ENCODE measurements around the gene PLPP3.

PLPP3 gene

DNA sequence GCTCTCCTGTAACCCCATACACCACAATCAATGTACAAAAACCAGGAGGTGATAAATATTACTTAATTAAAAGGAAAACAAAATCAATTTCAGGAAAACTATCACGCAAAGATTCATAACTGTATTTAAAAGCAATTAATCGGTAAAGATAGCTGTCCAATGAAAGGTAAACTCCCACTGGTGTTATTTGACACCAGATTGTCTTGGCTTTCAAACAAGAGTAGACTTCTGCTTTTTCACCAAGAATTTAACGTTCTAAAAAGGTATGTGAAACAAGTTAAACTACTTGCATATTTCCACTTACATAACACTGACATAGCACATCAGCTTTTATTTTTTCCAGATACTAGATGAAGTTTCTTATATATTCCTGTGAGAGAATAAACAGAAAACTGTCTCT lies 3.5 kb downstream of the PLPP3 start:
- DNase-seq, result no peak

DNA sequence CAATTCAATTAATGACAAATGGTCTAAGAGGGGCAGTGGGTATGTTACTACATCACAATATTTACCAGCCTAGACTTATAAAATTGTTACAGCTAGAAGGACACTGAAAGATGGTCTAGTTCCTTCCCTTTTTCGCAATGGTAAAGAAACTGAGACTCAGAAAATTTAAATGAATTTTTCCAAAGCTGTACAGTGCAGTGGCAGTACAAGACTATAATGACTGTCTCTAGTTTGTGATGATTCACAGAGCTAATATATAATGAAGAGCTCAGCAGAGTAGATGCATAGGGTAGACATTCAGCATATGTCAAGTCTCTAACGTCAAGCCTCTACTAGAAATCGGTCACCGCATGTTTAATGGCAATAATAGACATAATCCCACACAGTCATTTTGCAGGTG lies 4.6 kb downstream of the PLPP3 start:
- DNase-seq, result no peak

DNA sequence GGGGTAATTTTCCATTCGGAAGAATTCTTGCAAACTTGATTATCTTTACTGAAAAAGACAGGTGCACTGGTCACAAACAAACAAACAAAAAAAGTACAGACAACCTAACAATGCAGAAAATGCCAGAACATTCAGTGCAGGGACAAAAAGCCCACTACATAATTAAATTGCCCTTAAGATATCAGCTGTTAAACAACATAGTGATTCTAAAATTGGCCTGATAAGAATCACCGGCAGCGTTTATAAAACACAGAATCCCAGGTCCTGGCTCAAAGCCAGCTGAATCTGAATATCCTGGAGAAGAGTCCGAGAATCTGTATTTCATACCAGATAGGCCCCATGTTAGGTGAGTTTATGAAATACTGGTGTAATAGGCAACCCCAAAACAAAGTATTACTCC lies 6.1 kb downstream of the PLPP3 start:
- no peak for DNase-seq

DNA sequence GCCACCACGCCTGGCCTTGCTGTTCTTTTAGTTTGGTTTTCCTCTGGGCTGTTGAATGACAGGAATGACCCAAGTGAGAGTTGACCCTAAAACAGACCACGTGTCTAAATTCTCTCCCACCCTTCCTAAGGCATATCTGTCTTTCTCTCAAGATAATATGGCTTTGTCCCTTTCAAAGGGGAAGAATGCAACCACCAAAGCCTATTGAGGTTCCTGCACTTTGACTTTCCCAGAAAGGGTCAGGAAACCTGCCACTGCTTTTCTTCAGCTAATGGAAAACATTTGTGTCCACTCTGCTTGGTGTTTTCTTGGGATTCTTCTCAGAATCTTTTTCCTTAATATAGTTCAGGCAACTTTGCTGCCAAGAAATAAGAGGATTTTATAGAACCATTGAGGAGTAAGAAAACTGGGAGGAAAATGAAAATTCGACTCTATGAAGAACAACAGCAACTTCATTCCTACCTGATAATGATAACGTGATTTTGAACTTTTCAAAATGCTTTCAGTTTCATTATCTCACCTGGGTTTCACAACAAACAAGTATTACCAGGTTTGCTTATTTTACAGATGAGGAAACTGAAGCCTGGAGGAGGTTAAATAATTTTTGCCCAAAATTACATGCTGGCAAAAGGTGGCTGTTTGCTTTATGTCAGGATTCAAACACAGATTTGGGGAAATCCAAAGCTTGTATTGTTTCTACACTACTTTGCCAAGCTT lies 6.9 kb downstream of the PLPP3 start:
- DNase-seq, result no peak

DNA sequence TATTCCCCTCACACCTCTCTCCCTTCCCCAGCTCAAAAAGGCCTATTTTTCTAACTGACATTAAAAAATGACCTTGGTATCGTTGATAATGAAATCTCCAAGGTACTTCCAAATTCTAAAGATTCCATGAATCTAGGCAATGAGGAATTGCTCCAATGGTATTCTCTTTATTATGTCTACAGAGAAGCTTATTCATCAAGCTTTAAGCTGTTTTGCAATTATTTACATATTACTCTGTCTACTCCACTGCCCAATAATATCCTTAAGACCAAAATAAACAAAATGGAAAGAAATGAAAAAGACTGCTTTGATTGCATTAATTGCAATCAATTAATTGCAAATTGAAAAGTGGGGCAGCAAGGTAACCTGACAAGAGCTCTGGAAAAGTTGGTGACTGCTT lies 7.9 kb downstream of the PLPP3 start:
- no peak for DNase-seq

DNA sequence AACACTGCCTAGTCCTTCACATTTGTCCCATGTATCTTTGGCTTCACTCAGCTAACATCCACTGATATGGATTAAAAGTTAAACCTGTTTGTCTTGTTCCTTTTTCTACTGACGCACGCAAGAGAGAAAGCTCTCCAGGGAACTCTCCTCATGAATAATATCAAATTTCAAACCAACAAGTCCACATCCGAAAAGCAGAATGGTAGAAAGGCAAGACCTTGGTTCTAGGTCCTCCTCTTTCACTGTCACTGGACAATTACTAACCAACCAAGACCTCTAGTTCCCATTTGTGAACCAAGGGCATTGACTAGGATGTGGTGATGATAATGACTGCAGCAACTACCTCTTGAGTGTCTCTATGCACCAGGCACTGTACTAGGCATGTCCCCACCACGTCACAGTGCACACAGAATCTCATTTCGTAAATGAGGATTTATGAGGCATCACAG lies 8.4 kb downstream of the PLPP3 start:
- no peak for DNase-seq

DNA sequence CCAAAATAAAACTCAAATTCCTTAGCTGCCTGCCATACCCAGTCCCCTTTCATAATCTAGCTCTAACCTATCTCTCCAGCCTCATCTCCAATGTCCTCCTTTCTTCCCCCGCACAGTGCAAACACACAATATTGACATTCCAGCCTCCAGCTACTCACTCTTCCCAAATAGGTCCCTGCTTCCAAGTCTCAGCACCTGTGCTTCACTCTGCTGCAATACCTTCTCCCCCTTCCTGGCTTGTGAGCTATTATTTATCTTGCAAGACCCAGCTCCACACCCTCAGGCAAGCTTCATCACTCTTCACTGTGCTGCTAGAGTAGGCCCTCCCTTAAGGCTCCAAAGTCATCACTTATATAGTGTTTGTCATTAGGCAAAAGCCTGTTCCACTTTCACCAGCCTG lies 9.7 kb downstream of the PLPP3 start:
- no peak for DNase-seq

DNA sequence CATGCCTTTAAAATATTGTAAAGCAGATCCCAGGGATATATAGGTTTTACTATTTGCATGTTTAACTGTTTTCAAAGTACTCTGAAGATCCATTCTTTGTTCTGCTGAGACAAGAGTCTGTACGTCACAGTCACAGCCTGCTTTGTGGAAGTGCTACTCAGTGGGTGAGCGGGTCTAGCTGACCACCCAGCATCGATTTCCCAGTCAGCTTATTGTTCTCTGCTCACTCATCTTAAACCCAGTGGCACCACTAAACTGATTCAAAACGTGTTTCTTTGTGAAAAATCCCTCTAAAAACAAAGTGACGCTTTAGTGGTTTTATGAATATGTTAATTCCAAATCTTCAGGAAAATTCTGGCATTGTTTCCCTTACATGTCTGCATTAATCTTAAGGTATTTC lies 12.4 kb downstream of the PLPP3 start:
- DNase-seq, result no peak

DNA sequence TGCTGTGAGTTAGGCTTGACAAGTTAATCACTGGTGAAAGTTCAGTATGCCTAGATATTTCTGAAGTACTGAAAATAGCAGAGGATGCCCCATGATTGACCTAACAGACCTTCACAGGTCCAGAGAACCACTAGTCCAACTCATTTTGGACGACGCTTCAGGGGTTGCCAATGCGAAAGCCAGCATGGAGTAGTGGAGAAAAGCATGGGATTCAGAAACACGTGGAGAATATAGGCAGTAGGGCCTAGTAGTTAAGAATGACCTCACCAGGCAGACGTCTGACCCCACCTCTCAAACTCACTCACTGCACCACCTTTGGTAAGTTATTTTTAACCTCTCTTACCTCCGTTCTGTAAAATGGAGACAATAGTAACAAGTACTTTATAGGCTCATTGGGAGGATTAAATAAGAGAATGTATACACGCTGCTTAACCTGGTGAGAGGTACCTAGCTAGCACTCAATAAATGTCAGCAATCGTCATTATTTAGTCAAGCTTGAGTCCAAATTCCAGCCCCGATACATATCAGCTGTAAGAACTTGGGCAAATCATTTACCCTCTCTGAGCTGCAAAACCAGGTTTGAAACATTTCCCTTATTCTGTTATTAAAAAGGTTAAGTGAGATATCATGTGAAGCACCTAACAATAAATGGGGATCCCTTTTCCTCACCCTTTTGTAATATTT lies 13.2 kb downstream of the PLPP3 start:
- no peak for DNase-seq

DNA sequence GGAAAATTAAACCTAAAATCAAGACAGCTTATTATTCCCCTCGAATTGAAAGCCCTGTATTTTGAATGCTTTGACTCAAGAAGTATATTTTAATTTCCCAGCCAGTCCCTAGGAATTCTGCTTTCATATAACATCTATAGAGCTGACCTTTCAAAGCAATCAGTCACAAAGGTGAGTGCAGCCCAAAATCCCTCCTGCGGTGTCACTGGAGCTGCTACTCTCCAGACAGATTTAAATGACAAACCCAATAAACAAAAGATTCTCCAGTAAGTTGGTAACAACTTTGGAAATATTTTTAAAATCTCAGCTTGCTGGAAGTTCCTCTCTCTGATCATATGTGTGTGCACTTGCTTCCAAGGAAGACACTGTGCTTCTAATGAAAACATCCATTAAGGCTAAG lies 14.7 kb downstream of the PLPP3 start:
- no peak for DNase-seq

DNA sequence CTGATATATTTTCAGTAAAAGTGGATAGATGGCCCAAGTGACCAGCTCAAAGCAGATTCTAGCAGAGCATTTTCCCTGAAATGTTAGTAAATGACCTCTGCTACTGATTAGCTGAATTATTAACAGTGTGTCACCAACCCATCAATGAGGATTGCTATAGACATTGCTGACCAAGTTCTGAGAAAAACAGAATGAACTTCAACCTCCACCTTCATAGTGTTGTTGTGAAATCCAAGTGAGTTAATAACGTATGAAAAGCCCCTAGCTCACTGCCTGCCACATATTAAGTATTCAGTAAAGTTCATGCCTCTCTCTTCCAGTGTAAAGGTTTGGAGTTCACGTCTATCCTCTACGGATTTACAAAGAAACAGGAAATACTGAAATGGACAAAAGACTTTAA lies 15.8 kb downstream of the PLPP3 start:
- no peak for DNase-seq

DNA sequence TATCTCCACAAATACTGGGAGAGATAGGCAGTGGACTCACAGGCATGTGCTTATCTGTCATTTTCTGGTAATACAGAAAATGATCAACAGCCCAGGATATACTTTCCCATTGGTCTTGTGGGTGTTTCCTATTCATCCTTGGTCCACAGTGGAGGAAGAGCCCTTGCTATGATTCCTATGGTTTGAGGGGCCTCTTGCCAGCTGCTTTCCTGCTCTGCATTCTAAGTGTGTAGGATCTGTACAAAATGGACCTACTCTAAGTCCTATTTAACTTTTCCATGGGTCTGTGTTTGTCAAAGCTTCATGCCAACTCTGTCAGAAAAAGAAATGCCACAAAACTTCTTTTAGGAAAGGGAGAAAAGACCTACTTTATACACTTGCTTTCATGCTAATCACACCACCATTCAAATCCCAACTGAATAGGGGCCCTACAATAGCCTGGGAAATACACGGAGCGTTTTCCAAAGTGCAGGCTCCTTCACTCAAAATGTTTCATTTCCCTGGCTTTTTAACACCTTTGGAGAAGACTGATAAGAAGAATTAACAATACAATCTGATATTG lies 16.4 kb downstream of the PLPP3 start:
- DNase-seq, result no peak

DNA sequence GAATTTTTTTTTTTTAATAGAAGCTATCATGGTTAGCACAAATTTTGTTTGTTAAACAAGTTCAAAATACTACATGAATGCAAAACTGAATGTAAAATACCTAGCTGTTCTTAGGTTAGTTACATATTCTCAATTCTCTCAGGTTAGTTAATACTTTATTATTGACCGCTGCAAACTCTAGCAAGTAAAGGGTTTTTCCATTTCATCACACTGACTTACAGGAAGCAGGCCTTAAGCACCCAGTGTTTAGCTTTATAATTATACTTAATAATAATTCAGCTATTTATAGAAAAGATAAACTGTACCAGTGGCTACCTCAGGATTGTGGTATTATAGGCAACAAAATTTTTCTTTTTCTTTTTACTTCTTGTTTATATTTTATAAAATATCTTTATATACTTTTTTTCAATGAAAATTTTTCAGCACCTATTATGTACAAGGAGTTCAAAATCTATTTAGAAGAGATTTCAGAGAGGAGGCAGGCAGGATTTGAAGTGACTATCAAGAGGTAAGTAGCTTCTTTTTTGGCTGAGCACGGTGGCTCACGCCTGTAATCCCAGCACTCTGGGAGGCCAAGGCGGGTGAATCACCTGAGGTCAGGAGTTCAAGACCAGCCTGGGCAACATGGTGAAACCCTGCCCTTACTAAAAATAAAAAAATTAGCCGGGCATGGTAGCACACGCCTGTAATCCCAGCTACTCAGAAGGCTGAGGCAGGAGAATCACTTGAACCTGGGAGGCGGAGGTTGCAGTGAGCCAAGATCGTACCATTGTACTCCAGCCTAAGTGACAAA lies 17.9 kb downstream of the PLPP3 start:
- no peak for DNase-seq

DNA sequence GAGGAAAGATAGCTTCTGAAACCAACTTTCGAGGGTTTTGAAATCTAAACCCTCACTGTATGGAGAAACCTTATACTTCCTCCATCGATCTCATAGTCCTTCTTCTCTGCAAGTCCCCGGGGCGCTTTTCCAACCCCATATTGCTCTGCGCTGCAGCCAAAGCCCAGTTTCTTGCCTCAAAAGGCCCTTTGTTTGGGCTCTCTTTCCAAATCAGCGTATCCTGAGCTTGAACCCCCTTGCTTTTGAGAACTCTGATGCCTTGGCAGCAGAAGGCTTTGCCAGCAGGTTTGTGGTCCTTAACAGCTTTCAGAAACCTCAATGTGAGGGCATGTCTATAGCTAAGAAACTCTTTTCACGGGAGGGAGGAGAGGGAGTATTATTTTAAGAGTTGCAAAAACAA lies 21.6 kb downstream of the PLPP3 start:
- no peak for DNase-seq

DNA sequence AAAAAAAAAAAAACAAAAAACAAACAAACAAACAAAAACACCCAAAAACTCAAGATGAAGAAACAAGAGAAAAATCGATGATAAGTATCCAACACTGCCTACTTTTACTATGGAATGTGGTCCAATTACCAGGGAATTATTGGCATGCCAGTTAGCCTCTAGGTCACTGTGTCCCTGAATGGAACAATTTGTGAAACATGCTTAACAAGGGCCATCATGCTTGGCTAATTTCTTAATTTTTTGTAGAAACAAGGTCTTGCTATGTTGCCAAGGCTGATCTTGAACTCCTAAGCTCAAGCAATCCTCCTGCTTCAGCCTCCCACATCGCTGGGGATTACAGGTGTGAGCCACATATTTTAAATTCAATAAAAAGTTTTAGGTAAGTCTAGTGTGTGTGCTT lies 23.9 kb downstream of the PLPP3 start:
- DNase-seq, result no peak

DNA sequence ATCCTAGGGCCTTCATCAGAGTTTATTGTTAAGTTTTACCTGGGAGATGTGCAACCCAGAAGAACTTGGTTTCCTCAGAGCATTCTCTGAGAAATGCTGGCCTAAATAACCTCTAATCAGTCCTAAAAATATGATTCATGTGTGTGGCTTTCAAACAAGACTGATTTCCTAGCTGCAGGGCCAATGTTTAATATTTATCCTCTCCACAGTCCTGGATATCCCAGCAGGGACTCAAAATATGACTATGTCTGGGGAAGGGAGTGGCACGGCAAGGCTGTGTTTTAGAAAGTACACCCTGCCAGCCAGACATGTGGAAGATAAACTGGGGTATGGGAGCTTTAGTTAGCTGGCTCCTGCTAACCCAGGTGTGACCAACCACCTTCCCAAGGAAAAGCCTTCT lies 26.3 kb downstream of the PLPP3 start:
- DNase-seq, result no peak

DNA sequence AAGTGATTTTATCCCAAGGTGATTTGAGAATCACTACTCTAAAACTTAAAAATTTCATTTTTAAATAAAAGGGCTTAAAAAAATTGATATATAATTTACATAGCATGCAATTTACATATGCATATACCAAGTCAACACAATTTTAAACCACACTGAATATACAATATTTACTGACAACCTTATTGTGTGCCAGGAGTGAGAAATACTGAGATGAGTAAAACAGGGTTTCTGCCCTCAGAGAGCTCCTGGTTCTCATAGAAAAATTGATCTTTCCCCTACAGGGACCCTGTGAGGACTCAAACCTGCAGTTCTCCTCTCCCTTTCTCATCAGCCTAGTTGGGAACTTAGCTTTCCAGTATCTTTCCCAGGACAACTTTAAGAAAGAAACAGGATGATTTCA lies 27.0 kb downstream of the PLPP3 start:
- no peak for DNase-seq

DNA sequence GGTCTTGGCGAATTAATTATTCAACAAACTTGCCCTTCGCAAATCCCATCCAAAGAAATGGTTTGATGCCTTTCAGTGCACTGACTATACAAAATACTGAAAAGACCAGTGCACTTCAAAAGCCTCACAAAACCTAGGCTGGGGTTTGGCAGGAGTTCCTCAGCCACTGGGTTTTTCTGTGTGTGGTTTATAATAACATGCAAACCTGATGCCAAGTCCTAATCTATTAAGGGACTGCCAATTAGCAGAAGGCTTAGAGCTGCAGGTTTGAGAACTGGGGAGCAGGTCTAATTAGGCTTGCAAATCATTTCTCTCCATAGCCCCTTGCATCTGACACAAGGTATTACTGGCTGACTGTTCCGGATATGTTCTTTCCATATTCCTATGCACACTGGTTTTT lies 27.7 kb downstream of the PLPP3 start:
- DNase-seq, result no peak

DNA sequence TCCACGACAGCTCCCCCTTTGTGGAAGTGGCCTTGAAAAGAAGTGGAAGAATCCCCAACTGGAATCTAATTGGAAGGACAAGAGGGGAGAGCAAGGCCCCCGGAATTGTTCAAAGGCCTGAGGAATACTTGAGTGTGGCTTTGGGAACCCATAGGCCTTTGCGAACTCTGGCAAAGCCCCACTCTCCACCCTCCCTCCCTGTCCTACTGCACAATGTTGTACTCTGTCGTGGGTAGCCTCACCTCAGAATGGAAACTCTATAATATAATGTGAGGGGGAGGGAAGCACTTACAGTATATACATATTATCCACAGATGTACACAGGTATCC lies 28.5 kb downstream of the PLPP3 start:
- DNase-seq, result no peak

DNA sequence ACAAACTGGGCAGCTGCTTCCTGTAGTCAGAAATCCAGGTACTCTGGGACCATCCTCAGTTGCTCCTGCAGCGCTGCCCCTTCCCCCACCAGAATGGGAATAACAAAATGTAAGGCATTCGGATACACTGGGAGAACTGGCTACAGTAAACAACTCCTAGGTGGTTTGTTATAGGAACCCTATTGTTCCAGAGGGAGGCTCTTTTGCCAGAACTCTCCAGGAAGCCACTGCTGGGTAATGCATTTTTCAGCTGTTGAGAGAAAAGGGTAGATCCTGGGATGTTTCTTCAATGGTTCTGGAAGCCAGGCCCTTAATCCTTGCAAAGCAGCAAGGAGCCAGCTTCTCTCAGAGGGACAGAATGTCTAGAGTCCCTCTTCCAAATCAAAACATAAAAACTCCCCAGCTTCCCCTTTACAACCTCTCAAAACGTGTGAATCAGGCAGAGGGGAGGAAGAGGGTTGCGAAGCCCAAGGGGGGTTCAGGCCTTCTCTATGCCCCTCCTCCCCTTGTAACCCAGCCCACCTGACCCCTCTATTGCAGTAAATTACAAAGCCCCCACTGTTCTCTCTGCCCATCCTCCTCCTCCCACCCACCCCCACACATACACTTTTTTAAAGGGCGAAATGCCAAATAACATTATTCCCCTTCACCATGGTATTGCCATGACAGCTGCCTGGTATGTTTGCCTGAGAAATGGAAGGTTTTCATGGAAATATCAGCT lies 29.1 kb downstream of the PLPP3 start:
- DNase-seq, result no peak

DNA sequence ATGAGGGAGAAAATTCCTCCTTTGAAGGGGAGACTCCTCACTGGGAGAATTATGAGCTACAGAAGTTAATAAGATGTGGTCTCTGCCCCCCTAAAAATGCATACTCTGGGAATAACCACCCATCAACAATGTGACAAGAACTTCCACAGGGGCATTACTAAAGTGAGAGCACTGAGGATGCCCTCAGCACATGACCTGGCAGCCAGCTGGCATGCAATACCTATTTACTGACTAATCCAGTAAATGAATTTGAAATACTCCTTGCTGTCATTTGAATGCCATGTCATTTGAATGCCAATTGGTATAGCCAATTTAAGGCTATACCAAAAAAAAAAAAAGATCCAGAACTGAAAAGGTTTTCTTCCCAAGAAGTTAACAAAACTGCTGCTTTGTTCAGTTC lies 30.8 kb downstream of the PLPP3 start:
- no peak for DNase-seq

DNA sequence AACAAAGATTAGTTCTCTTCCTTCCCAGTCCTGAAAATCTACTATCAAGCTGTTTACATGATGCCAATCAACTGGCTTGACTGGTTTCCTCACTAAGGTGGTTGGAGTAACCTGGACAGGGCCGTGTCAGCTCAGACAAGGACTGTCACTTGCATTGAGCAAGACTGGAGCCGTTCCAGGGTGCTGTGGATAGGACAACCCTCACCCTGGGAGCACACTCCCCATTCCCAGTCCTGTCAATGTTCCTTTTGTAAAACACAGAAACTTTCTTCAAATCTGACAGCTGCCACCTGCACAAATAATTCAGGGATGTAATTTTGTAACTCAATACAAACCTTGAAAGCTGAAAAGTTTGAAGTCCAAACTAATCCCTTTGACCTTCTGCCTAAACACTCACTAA lies 31.4 kb downstream of the PLPP3 start:
- no peak for DNase-seq

DNA sequence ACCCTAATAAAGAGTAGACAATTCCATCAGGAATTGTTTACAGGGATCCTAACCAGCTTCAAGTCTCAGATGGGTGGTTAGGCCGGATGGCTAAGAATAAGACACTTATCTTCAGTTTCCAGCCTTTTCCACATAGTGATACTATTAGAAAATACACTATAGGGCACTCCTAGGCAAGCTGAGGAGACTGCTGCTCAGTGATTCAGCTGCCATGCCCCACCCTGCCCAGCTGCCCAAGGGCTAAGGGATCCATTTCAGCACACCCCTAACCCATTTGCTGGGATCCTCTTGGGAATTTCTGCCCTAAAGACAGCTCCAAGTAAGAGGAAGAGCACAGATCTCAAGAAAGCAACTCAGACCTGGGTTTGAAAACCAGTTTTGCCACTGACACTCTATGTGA lies 31.9 kb downstream of the PLPP3 start:
- no peak for DNase-seq

All from activated CD4-positive, alpha-beta T cell treated with anti-CD3 and anti-CD28 coated beads for 4 hours (primary cell).